SU-DHL-6 (cell line): Measurements from ENCODE around the gene ZNF726.
"Not testable (repeated sequence)": the region's sequence is repeated elsewhere in the genome, so short reads cannot be mapped to it uniquely, and the experiment has no call there.

Experiments
- H2AFZ ChIP-seq: fragments of 200-600 bp; sonication (generic); 2 replicates; pipeline ENCODE4 v1.6.1; 2014; ENCODE audit warnings: low read depth, mild to moderate bottlenecking, moderate library complexity, mixed read lengths, antibody characterized with exemption, low read length; ENCODE audit not compliant: severe bottlenecking
- H3F3A ChIP-seq: fragments of 200-600 bp; shearing (Covaris generic); 2 replicates; pipeline ENCODE4 v1.6.0; 2016; ENCODE audit warnings: antibody characterized with exemption, mild to moderate bottlenecking; ENCODE audit not compliant: insufficient read depth
- H3K27ac ChIP-seq: fragments of 200-600 bp; sonication (generic); 2 replicates; pipeline ENCODE4 v1.5.1; 2016; ENCODE audit warnings: low read depth, mild to moderate bottlenecking, low read length, moderate library complexity, mixed read lengths
- H3K27me3 ChIP-seq: fragments of 200-600 bp; sonication (generic), shearing (Covaris generic); 2 replicates; pipeline ENCODE4 v1.6.0; 2014; ENCODE audit warnings: mild to moderate bottlenecking, low read length
- H3K36me3 ChIP-seq: fragments of 200-600 bp; sonication (generic); 2 replicates; pipeline ENCODE4 v1.6.1; 2014; ENCODE audit warnings: mild to moderate bottlenecking, low read length, mixed read lengths
- H3K4me2 ChIP-seq: fragments of 300-600, 200-600 bp; shearing (Covaris generic), sonication (generic); 2 replicates; pipeline ENCODE4 v1.6.0; 2014; ENCODE audit warnings: low read length, low read depth, mild to moderate bottlenecking; ENCODE audit not compliant: poor library complexity, severe bottlenecking
- H3K4me3 ChIP-seq: fragments of 200-600 bp; sonication (generic); 2 replicates; pipeline ENCODE4 v1.5.1; 2014; ENCODE audit warnings: antibody characterized with exemption, low read length, mild to moderate bottlenecking, mixed read lengths; ENCODE audit not compliant: insufficient read depth, poor library complexity, severe bottlenecking
- H3K79me2 ChIP-seq: fragments of 200-600 bp; sonication (generic); 2 replicates; pipeline ENCODE4 v1.6.1; 2014; ENCODE audit warnings: mild to moderate bottlenecking, low read length, moderate library complexity; ENCODE audit not compliant: insufficient read depth
- H3K9ac ChIP-seq: fragments of 200-600 bp; sonication (generic); 2 replicates; pipeline ENCODE4 v1.7.0; 2014; ENCODE audit warnings: mild to moderate bottlenecking, low read length
- H3K9me2 ChIP-seq: fragments of 200-600 bp; sonication (generic); replicated peaks from 2 replicates; pipeline ENCODE4 v1.6.1; 2014; ENCODE audit warnings: low read length; ENCODE audit not compliant: insufficient read depth
- H3K9me3 ChIP-seq: fragments of 200-600 bp; sonication (generic); 2 replicates; pipeline ENCODE4 v1.6.1; 2014; ENCODE audit warnings: low read length, mixed read lengths; ENCODE audit not compliant: insufficient read depth
- H4K20me1 ChIP-seq: fragments of 200-600 bp; sonication (generic); 2 replicates; pipeline ENCODE4 v1.6.1; 2014; ENCODE audit warnings: low read depth, mild to moderate bottlenecking, antibody characterized with exemption, low read length, moderate library complexity, mixed read lengths
- CTCF ChIP-seq: fragments of 200-600 bp; sonication (generic); IDR thresholded peaks from one replicate; pipeline ENCODE4 v1.5.1; 2017; ENCODE audit warnings: antibody characterized with exemption, mild to moderate bottlenecking, low read length, moderate library complexity; ENCODE audit not compliant: insufficient read depth, poor library complexity, severe bottlenecking
- EZH2phosphoT487 ChIP-seq: fragments of 200-600 bp; sonication (generic), shearing (Covaris generic); conservative IDR thresholded peaks from 2 replicates; pipeline ENCODE4 v1.6.1; 2018; ENCODE audit warnings: mild to moderate bottlenecking, antibody characterized with exemption, low read length, moderate library complexity, mixed read lengths

ZNF726 gene

GRCh38 chr19:23925285-23925684, 10.6 kb downstream of the ZNF726 start:
- Histone ChIP-seq H3K4me3 (no peak overlapping the region), H3K27me3 (no peaks in the 10 kb centered on the region), H3K79me2 (no peaks in the 10 kb centered on the region), H3K9me2 (no peaks in the 10 kb centered on the region), H3K9ac (no peak overlapping the region), H3K36me3 (peaks cover 88% of the 10 kb centered on the region), H3K9me3 (peaks cover 7% of the 10 kb centered on the region; the same call in 1 of the 2 replicates), H3K27ac (no peak overlapping the region), H2AFZ (no peak overlapping the region), H4K20me1 (no peaks in the 10 kb centered on the region), H3F3A (no peaks in the 10 kb centered on the region), H3K4me2 (no peak overlapping the region)
- TF ChIP-seq CTCF (no peak), EZH2phosphoT487 (no peak)

- Histone ChIP-seq H3K9me3 (peaks cover 39% of the 10 kb centered on the region), H3K4me2 (no peak overlapping the region), H3K27me3 (no peaks in the 10 kb centered on the region), H3K79me2 (no peaks in the 10 kb centered on the region), H3K9me2 (no peaks in the 10 kb centered on the region), H3F3A (no peaks in the 10 kb centered on the region; the same call in 1 of the 2 replicates), H3K4me3 (no peak overlapping the region), H3K27ac (no peak overlapping the region), H3K9ac (no peak overlapping the region), H3K36me3 (peaks cover 47% of the 10 kb centered on the region), H2AFZ (no peak overlapping the region), H4K20me1 (no peaks in the 10 kb centered on the region)
- TF ChIP-seq CTCF (no peak), EZH2phosphoT487 (no peak)
These were observed 18.2 kb downstream of the ZNF726 start for GRCh38 chr19:23932878-23933277.

DNA sequence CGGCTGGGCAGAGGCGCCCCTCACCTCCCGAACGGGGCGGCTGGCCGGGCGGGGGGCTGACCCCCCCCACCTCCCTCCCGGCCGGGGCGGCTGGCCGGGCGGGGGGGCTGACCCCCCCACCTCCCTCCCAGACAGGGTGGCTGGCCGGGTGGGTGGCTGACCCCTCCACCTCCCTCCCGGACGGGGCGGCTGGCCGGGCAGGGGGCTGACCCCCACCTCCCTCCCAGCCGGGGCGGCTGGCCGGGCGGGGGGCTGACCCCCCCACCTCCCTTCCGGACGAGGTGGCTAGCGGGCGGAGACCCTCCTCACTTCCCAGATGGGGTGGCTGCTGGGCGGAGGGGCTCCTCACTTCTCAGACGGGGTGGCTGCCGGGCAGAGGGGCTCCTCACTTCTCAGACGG, 22.3 kb downstream of the ZNF726 start:
- H3K27ac ChIP-seq, H3K9me2 ChIP-seq, H4K20me1 ChIP-seq, H3K4me3 ChIP-seq, H2AFZ ChIP-seq, H3F3A ChIP-seq, H3K27me3 ChIP-seq, H3K79me2 ChIP-seq, H3K9ac ChIP-seq, H3K4me2 ChIP-seq: not testable (repeated sequence)
- Histone ChIP-seq H3K36me3 (peaks cover 22% of the 10 kb centered on the region), H3K9me3 (peaks cover 33% of the 10 kb centered on the region)

DNA sequence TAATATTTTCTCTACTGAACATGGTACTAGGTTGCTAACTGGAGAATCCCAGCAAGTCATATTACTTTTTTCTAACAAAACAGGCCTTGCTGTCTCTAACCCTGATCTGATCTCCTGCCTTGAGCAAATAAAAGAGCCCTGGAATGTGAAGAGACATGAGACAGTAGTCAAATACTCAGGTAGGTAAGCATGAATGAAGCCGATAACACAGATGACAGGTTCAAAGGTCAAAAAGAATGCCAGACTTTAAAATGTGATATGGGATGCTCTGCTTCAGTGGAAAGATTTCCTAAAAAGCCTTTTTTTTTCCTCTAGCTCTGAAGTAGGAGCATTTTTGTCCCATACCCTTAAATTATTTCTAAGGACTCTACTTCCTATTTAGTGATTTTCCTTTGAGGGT, 28.7 kb downstream of the ZNF726 start:
- Histone ChIP-seq H3K4me2 (no peak overlapping the region), H3K27ac (no peak overlapping the region), H3K9me2 (no peaks in the 10 kb centered on the region), H3K9me3 (peaks cover 4% of the 10 kb centered on the region; the same call in 1 of the 2 replicates), H2AFZ (no peak overlapping the region), H3K27me3 (no peaks in the 10 kb centered on the region), H3K4me3 (no peak overlapping the region), H3K9ac (no peak overlapping the region), H4K20me1 (no peaks in the 10 kb centered on the region), H3F3A (no peaks in the 10 kb centered on the region), H3K36me3 (peaks cover 46% of the 10 kb centered on the region), H3K79me2 (no peaks in the 10 kb centered on the region)
- TF ChIP-seq EZH2phosphoT487 (no peak), CTCF (no peak)
